Tongue (tissue), 2 donors: ENCODE data around the gene GREM1. TPM values are rescaled to one million over a fixed set of nuclear protein-coding genes. Genes with fewer than 3 reads are reported as not detected.

ENCODE experiments used
- DNase-seq: peaks from one replicate; pipeline ENCODE4 v3.0.0-alpha.2; 2015
- total RNA-seq: library from RNA; depleted of rRNA; stranded (reverse); fragments of >200 nt; gene quantifications from one replicate; pipeline ENCODE4 v1.2.3, GENCODE V29; 2014

The GREM1 gene
- total RNA-seq, 1 donor from 2014 or later, result 1.6 TPM

DNA sequence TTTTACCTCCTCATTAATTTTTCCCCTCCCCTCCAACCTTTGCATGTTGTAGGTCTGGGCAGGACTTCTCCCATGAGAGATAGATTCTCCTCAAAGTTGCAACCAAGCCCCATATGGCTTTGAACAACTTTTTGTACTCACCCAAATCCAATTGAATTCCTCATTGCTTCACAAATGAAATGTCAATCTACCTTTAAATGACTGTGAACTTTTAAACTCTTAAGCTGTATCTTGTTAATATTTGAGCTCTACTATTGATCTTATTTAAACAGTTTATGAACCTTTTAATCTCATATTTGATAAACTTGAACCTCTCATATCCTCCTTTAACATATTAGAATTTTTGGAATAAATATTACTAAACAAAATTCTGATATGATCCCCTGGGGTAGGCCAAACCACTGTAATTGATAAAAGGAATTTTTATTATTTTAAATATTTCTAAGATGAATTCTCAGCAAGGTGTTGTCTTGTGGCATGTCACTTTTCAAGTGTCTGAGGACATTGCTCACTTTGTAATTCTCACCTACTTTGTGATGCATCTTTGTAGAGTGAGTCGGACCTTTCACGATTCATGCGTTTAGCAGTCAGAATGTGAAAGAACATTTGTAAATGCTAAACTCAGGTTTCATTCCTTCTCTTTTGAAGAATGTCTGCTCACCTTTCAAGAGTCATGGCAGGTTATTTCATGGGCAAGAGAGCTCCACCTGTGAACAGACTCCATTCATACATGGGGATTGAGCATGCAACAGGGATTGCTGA is 23.4 kb upstream of the GREM1 start:
- DNase-seq, result no peak

GRCh38 chr15:32698773-32699390 is 18.9 kb upstream of the GREM1 start:
- no peak for DNase-seq

DNA sequence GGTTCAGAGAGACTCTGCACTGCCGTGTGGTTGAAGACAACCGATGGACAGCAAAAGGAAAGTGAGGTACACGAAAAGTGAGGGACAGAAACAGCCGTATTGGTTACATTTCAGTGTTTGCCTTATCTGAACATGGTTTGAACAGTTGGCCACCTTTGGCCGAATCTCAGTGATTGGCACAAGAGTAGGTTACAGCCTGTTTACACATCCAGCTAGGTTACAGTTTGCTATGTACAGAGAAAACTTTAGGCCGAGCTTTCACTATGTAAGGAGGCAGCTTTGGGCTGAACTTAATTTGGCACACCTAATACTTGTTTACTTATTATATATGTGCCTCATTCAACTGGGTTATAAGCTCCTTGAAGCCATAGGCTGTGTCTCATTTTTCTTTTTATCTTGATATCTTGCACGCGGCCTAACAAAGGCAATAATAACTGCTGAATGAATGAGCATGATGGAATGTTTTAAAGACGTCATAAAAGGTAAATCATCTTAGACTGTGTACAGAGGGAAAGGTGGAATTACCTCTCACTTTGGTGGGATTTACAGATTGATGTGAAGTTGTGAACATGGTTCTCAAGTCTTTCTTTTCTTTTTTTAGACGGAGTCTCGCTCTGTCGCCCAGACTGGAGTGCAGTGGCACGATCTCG is 17.2 kb upstream of the GREM1 start:
- DNase-seq, result no peak

DNA sequence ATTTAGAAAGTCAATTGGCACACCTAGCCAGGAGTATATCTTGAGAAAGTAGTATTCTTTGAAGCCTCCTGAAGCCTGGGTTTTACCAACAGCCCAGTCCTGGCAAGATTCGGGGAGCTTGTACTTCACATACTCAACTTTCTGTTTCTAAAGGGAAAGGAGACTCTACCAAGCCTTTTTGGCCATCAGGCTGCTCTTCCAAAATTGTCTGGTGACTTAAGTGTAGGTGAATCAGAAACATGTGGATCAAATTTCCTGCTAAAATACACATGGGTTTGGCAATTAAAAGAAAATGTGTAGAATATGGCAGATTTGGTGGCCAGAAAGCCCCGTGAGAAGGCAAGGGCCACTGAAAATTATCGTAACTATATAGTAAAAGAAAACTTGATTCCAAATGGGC is 15.9 kb upstream of the GREM1 start:
- no peak for DNase-seq

DNA sequence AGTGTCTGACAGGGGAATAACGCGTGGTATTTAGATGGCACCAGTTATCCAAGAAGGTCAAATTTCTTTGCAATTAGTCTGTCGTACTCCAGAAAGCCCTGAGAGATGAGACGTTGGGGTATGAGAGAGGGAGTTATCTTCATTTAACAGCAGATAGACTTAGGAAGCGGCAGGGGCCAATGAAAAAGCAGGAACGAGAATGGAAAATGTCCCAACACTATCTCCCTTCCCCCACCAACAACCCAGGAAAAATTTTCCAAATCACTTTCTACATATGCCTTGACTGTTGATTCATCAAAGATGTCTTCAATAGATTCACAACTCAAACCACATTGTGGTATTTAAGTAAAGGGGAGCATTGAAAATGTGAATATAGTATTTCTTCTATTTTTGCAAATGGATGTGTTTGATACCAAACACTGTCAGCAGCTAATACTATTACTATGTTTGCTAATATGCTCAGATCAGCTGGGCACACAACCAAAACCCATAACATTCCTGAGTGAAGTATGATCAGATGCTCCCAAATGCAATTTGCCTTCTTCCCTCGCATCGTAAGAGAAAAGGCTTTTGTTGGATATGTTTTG is 13.3 kb upstream of the GREM1 start:
- no peak for DNase-seq

- DNase-seq, result no peak
These were observed 12.4 kb upstream of the GREM1 start for GRCh38 chr15:32705446-32705845.

- no peak for DNase-seq
These were observed 11.1 kb upstream of the GREM1 start for GRCh38 chr15:32706704-32707103.

DNA sequence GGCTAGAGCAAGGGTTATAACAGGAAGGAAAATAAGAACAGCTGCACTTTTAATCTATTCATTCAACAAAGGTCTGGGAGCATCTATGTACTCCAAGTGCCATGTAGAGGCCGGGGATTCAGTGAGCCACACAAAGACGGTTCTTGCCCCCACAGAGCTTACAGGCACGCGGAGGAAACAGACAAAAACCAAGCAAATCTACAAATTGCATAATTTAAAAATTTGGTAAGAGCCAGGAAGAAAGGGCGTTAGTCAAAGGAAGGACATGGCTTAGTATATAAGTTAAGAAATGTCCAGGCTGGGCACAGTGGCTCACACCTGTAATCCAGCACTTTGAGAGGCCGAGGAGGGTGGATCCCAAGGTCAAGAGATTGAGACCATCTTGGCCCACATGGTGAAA is 10.4 kb upstream of the GREM1 start:
- no peak for DNase-seq

GRCh38 chr15:32709295-32710033 is 8.3 kb upstream of the GREM1 start:
- no peak for DNase-seq

DNA sequence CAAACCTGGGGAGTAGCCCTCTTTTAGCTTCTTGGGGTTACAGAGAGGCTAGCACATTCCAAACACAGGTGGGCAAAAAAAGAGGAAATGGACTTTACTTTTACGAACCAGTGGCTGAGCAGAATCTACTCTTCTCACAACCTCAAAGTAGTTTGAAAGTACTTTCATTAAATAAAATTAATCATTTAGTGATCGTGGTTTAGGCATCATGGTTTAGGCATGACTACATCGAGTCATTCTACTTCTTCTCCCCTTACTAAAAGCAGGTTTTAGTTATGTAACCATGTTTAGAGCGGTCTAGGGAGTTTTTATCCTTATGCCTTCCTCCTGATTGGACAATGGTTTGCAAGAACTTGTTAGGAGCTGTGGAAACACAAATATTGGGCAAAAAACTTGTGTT is 2.5 kb upstream of the GREM1 start:
- no peak for DNase-seq

- no peak for DNase-seq
These were observed 1.4 kb upstream of the GREM1 start for GRCh38 chr15:32716216-32716914.

- no peak for DNase-seq
These were observed 834 bp upstream of the GREM1 start for GRCh38 chr15:32716915-32717425.

DNA sequence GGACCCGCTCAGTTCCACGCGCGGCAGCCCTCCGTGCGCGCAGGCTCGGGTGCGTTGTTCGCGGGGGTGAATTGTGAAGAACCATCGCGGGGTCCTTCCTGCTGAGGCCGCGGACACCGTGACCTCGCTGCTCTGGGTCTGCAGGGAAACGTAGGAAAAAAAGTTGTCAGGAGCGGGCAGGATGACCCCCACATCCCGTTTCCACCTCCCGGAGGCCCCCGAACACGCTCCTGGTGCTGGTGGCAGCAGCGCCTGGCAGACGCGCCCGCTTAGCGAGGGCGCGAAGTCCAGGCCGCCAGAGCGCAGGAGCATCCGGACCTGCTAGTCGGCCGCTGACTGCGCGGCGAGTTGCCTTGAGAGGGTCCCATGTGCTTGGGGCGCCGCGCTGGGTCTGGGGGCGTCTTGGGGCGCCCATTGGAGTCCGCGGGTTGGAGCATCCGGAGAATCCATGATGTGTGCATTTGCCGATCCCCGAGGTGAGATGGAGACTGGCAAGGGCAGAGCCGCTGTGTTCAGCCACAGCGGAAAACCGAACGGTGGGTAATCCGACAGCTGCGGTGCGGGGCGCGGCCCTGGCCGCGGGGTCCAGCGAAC is 520 bp downstream of the GREM1 start:
- no peak for DNase-seq

DNA sequence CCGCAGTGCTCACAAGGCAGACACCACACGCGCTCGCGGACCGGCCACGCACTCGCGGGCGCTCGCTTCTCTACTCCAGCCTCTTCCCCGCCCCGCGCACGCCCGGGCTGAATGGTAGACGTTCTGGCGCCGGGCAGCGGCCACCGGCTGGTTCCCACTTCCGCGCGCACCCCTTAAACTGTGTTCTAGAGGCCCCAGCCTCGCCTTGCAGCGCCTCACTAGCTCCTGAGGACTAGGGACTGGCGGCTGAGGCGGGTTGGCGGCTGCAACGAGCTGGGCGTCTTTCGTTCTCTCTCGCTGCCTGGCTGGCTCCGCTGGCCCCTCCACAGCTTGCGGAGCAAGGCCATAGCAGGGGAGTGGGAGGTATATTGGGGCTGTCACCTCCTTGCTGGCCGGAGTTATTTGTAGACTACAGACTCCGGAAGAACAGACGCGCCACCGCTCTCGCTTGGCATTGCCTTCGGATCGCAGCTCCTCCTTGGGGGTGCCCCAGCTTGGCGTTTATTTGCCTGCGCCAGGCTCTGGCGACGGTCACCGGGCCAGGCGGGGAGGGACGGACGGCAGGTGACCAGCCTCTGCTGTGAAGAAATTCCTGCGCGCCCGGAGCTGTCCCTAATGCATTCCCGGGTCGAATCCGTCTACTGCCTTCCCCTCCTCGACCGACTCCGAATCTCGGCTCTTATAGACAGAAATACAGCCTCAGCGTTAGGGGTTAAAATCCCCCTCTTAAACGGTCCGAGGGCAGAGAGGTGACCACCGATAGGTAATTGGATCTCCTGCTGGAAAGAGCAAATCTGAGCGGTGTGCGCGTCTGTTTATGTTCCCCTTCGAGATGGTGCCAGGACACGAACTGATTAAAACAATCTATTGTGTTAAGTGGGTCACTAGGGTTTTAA is 1.3 kb downstream of the GREM1 start:
- DNase-seq, result no peak

DNA sequence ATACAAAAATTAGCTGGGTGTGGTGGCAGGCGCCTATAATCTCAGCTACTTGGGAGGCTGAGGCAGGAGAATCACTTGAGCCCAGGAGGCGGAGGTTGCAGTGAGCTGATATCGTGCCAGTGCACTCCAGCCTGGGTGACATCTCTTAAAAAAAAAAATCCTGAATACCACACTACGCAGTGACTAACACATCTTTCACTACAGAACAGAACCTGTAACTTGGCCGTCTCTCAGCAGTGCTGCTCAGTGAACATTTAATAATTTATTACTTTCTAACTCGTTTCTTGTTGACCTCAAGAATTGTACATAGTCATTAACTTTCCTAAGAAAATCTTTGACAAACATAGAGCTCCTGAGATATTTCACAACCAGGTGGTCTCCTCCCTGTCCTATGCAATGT is 3.8 kb downstream of the GREM1 start:
- no peak for DNase-seq

GRCh38 chr15:32722136-32722535 is 4.3 kb downstream of the GREM1 start:
- no peak for DNase-seq

DNA sequence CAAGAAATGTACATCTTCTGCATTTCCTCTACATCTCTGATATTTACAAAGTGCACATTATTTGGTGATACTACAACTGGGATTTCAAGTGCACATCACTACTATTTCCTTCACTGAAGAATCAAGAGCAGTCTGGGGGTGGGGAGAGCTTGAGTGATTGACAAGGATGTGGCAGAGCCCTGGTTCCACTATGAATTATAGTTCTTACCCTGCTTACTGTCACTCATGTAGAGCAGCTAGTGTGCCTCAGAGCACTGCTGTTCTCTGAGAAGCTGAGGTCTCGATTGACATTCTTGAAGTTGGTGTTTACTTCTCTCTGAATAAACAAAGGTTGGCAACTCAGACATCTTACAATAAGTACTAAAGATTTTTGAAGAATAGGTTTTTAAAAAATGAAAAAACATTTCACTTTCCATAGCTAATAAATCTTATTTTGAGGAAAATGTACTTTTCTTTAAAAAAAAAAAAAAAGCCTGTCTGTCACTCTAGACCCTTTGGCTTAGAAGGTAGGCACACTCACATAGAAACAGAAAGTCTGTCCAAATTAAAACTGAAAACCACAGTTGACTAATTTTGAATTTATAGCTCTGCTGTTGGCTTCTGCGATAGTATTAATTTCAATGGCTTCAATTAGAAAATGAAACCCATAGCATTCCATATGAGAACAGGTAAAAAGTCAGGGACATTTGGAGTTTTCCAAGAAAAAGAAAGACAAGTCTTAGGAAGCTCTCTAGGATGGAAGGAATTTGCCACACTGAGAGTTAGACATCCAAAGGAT is 5.6 kb downstream of the GREM1 start:
- no peak for DNase-seq

- DNase-seq, result no peak
These were observed 12.0 kb downstream of the GREM1 start for GRCh38 chr15:32729700-32730395.
